GM19240 (cell line): ENCODE measurements around the gene CALR.
"Not testable (repeated sequence)": the region's sequence is repeated elsewhere in the genome, so short reads cannot be mapped to it uniquely, and the experiment has no call there.

Experiments used
- DNase-seq: peaks from one replicate; pipeline ENCODE4 v3.0.0; 2011; ENCODE audit warnings: low spot score; ENCODE audit not compliant: insufficient read length

Gene CALR

GRCh38 chr19:12952488-12953137 is 14.2 kb downstream of the CALR start:
- no peak for DNase-seq

GRCh38 chr19:12953138-12953798 is 14.9 kb downstream of the CALR start:
- no peak for DNase-seq

- DNase-seq, result no peak
Measured at GRCh38 chr19:12953799-12954611, 15.6 kb downstream of the CALR start.

- DNase-seq, result no peak
Measured at GRCh38 chr19:12954612-12954962, 16.2 kb downstream of the CALR start.

GRCh38 chr19:12955575-12955974 is 17.2 kb downstream of the CALR start:
- not testable (repeated sequence) for DNase-seq

GRCh38 chr19:12955996-12956395 is 17.6 kb downstream of the CALR start:
- no peak for DNase-seq

GRCh38 chr19:12956446-12957388 is 18.3 kb downstream of the CALR start, which contains the start of gene GADD45GIP1:
TSS of gene GADD45GIP1 (minus strand) at chr19:12957223. CDS start at chr19:12957212, 11 bp downstream.
- DNase-seq, result peak; percentile 66

- DNase-seq, result not testable (repeated sequence)
Measured at GRCh38 chr19:12957389-12957952, 19.1 kb downstream of the CALR start.

GRCh38 chr19:12959481-12959880 is 21.1 kb downstream of the CALR start:
- DNase-seq, result no peak

- peak; percentile 72 for DNase-seq
Measured at GRCh38 chr19:12965017-12965811, 26.8 kb downstream of the CALR start.

GRCh38 chr19:12965812-12966135 is 27.4 kb downstream of the CALR start:
- DNase-seq, result no peak

- DNase-seq, result no peak
Measured at GRCh38 chr19:12967907-12968306, 29.5 kb downstream of the CALR start.

- DNase-seq, result no peak
Measured at GRCh38 chr19:12969292-12969988, 31.0 kb downstream of the CALR start, which contains the start of gene DAND5. TSS of gene DAND5 (plus strand) at chr19:12969576. CDS start at chr19:12969661, 85 bp downstream.

GRCh38 chr19:12970070-12970820 is 31.8 kb downstream of the CALR start:
- DNase-seq, result no peak

- DNase-seq, result no peak
Measured at GRCh38 chr19:12973236-12973635, 34.8 kb downstream of the CALR start.

- no peak for DNase-seq
Measured at GRCh38 chr19:12974301-12975220, 36.2 kb downstream of the CALR start.

- no peak for DNase-seq
Measured at GRCh38 chr19:12975221-12975741, 36.9 kb downstream of the CALR start.
